ENCODE measurements around the gene SHC4.

- TF ChIP-seq CTCF (optimal IDR thresholded peaks at IDR 0.05 in 1 of 3, IDR thresholded peaks at IDR 0.05 in 1 of 3, conservative IDR thresholded peaks at IDR 0.05 in 1 of 3; ENCODE audit: extremely low read depth in 1 of 3, insufficient read depth in 2 of 3, low read length in 3 of 3) (peak in 1 of 3 experiments; percentile 32), EZH2 (IDR thresholded peaks at IDR 0.05; ENCODE audit: low read length) (no peak)
These were observed 152.3 kb downstream of the SHC4 start for GRCh38 chr15:48811325-48811958.
